Cerebellar nuclear complex (tissue), 1 donor: ENCODE measurements around the gene PPTC7.
"Not testable (repeated sequence)": the region's sequence is repeated elsewhere in the genome, so short reads cannot be mapped to it uniquely, and the experiment has no call there.

ENCODE experiments used
- DNase-seq, 2 experiments: peaks; one replicate each; lab custom pipeline; 2025; lab: John Stamatoyannopoulos, UW

The PPTC7 gene

GRCh38 chr12:110534811-110535210 lies 48.3 kb downstream of the PPTC7 start:
- no peak for DNase-seq

GRCh38 chr12:110533607-110534006 lies 49.5 kb downstream of the PPTC7 start:
- no peak for DNase-seq

- DNase-seq, result no peak
Measured at GRCh38 chr12:110532644-110533043, 50.5 kb downstream of the PPTC7 start.

- DNase-seq, result no peak
Measured at GRCh38 chr12:110531741-110532333, 51.3 kb downstream of the PPTC7 start.

- no peak for DNase-seq
Measured at GRCh38 chr12:110530511-110530910, 52.6 kb downstream of the PPTC7 start.

GRCh38 chr12:110528277-110528839 lies 54.8 kb downstream of the PPTC7 start:
- no peak for DNase-seq

- DNase-seq, result not testable (repeated sequence)
Measured at GRCh38 chr12:110520876-110521712, 62.0 kb downstream of the PPTC7 start.

- not testable (repeated sequence) for DNase-seq
Measured at GRCh38 chr12:110518014-110518413, 65.1 kb downstream of the PPTC7 start.

GRCh38 chr12:110516995-110517394 lies 66.1 kb downstream of the PPTC7 start:
- no peak for DNase-seq

- no peak for DNase-seq
Measured at GRCh38 chr12:110514363-110514762, 68.8 kb downstream of the PPTC7 start.

GRCh38 chr12:110513842-110514241 lies 69.3 kb downstream of the PPTC7 start:
- DNase-seq, result no peak

- DNase-seq, result no peak
Measured at GRCh38 chr12:110508071-110508586, 75.0 kb downstream of the PPTC7 start.

GRCh38 chr12:110505332-110505731 lies 77.8 kb downstream of the PPTC7 start:
- DNase-seq, result no peak

- DNase-seq, result no peak
Measured at GRCh38 chr12:110503432-110503831, 79.7 kb downstream of the PPTC7 start.

GRCh38 chr12:110501752-110502738 lies 81.1 kb downstream of the PPTC7 start, which contains the start of the genes RAD9B and VPS29:
RAD9B (plus strand) TSS chr12:110502331; CDS start chr12:110502338, 7 bp downstream.
VPS29 (minus strand) TSS chr12:110502111; CDS start chr12:110502051, 60 bp downstream.
- peak; percentile 62 to 87 for DNase-seq

- DNase-seq, result no peak
Measured at GRCh38 chr12:110501399-110501751, 81.7 kb downstream of the PPTC7 start.

GRCh38 chr12:110498984-110499706 lies 84.0 kb downstream of the PPTC7 start:
- no peak for DNase-seq
